Kidney epithelial cell (primary cell): ENCODE data around the gene MYDGF. TPM values are rescaled to one million over a fixed set of nuclear protein-coding genes. Genes with fewer than 3 reads are reported as not detected.

Source experiments
- DNase-seq: peaks from one replicate; pipeline ENCODE4 v3.0.0-alpha.2; 2010; ENCODE audit warnings: low read depth
- H3K27me3 ChIP-seq: 2 replicates; pipeline ENCODE4 v1.6.0; 2011; ENCODE audit warnings: low read length; ENCODE audit not compliant: control insufficient read depth, insufficient read depth
- H3K36me3 ChIP-seq: 2 replicates; pipeline ENCODE4 v1.5.1; 2011; ENCODE audit warnings: low read length; ENCODE audit not compliant: control insufficient read depth, insufficient read depth
- H3K4me3 ChIP-seq: 2 replicates; pipeline ENCODE4 v1.5.1; 2011; ENCODE audit warnings: low read depth, mild to moderate bottlenecking, control low read depth, low read length
- total RNA-seq: library from RNA; depleted of rRNA; stranded (reverse); fragments of >200 nt; gene quantifications from 2 replicates; pipeline ENCODE4 v1.2.3, GENCODE V29; 2015
- TF ChIP-seq, protein P1 (sequence below): IDR thresholded peaks from 2 replicates; pipeline ENCODE4 v1.5.1; 2011; ENCODE audit warnings: mild to moderate bottlenecking, moderate library complexity, low read length, control low read depth, inconsistent platforms; ENCODE audit not compliant: insufficient read depth, poor library complexity, severe bottlenecking

Gene MYDGF
- total RNA-seq, 1 donor from 2014 or later: 173 TPM

DNA sequence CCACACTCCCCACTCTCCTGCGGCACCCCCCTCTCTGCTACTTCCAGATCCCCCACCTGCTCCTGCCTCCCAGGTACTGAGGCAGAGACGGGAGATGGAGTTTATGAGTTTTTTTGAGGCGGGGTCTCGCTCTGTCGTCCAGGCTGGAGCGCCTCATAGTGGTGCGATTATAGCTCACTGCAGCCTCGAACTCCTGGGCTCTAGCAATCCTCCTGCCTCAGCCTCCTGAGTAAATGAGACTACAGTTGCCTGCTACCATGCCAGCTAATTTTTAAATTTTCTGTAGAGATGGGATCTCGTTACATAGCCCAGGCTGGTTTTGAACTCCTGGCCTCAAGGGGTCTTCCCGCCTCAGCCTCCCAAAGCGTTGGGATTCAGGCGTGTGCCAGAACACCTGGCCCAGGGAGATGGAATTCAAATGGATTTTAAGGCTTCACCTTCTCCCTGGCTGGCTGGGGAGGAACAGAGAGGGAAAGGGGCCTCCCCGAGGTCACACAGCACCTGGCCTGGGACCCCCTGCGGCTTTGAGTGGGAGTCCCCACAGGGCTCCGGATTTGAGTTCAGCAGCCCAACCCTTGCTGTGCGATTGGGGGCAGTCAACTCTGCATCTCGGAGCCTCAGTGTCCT, 50.4 kb downstream of the MYDGF start:
- Histone ChIP-seq H3K27me3 (peaks cover 36% of the 10 kb centered on the region), H3K36me3 (no peaks in the 10 kb centered on the region), H3K4me3 (no peak overlapping the region)
- TF ChIP-seq, protein P1, sequence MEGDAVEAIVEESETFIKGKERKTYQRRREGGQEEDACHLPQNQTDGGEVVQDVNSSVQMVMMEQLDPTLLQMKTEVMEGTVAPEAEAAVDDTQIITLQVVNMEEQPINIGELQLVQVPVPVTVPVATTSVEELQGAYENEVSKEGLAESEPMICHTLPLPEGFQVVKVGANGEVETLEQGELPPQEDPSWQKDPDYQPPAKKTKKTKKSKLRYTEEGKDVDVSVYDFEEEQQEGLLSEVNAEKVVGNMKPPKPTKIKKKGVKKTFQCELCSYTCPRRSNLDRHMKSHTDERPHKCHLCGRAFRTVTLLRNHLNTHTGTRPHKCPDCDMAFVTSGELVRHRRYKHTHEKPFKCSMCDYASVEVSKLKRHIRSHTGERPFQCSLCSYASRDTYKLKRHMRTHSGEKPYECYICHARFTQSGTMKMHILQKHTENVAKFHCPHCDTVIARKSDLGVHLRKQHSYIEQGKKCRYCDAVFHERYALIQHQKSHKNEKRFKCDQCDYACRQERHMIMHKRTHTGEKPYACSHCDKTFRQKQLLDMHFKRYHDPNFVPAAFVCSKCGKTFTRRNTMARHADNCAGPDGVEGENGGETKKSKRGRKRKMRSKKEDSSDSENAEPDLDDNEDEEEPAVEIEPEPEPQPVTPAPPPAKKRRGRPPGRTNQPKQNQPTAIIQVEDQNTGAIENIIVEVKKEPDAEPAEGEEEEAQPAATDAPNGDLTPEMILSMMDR: no peak
- DNase-seq: no peak

DNA sequence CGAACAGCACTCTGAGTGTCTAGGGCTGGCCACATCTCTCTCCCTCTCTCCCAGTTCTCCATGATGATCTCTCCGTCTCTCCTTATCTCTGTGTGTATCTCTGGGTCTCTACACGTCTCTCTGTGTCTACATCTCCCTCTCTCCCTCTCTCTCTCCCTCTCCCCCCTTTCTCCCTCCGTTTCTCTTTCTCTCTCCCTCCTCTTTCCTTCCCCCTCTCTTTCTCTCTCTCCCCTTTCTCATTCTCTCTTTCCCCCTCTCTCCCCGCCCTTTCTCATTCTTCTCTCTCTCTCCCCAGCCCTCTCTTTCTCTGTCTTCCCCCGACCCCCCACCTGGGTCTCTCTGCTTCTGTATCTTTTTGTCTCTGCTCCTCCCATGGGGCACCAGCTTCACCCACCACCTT, 52.1 kb downstream of the MYDGF start:
- Histone ChIP-seq H3K36me3 (no peaks in the 10 kb centered on the region), H3K27me3 (peaks cover 35% of the 10 kb centered on the region), H3K4me3 (no peak overlapping the region)
- DNase-seq: no peak
- TF ChIP-seq, protein P1: no peak

- Histone ChIP-seq H3K4me3 (no peak overlapping the region), H3K36me3 (no peaks in the 10 kb centered on the region), H3K27me3 (peaks cover 16% of the 10 kb centered on the region)
- TF ChIP-seq, protein P1: no peak
- DNase-seq: no peak
Measured at GRCh38 chr19:4613254-4613751, 56.8 kb downstream of the MYDGF start.

- DNase-seq: no peak
- no peak overlapping the region for H3K4me3 ChIP-seq
- TF ChIP-seq, protein P1: peak; percentile 4
- peaks cover 5% of the 10 kb centered on the region for H3K27me3 ChIP-seq
- no peaks in the 10 kb centered on the region for H3K36me3 ChIP-seq
Measured at GRCh38 chr19:4609878-4610511, 60.1 kb downstream of the MYDGF start.

Other genes with a start within 250 kb of the MYDGF start
- 62.3 and 66.0 TPM in 2 replicates for gene UBXN6, start 212.5 kb downstream of the MYDGF start, total RNA-seq
- 67.0 and 82.0 TPM in 2 replicates for gene HDGFL2, start 198.0 kb downstream of the MYDGF start, total RNA-seq
- under 0.01 and 0.04 TPM in 2 replicates for gene PLIN4, start 151.9 kb downstream of the MYDGF start, total RNA-seq
- 0.07 TPM in 1 of 2 replicates, not detected in the other for gene PLIN5, start 135.1 kb downstream of the MYDGF start, total RNA-seq
- gene LRG1, start 130.3 kb downstream of the MYDGF start, total RNA-seq: 0.21 and 0.25 TPM in 2 replicates
- gene SEMA6B, start 110.7 kb downstream of the MYDGF start, total RNA-seq: 0.13 and 0.55 TPM in 2 replicates
- 0.75 and 1.2 TPM in 2 replicates for gene TNFAIP8L1, start 30.8 kb downstream of the MYDGF start, total RNA-seq
- 67.8 and 128 TPM in 2 replicates for gene DPP9, start 53.5 kb upstream of the MYDGF start, total RNA-seq
- gene FEM1A, start 121.4 kb upstream of the MYDGF start, total RNA-seq: 21.0 and 21.4 TPM in 2 replicates
- 16.0 and 19.2 TPM in 2 replicates for gene TICAM1, start 161.4 kb upstream of the MYDGF start, total RNA-seq
- 59.5 and 111 TPM in 2 replicates for gene PLIN3, start 197.3 kb upstream of the MYDGF start, total RNA-seq
- gene ARRDC5, start 232.6 kb upstream of the MYDGF start, total RNA-seq: not detected in 2 replicates
- gene UHRF1, start 239.2 kb upstream of the MYDGF start, total RNA-seq: 20.7 and 21.2 TPM in 2 replicates